A549 (cell line): ENCODE data around the gene ATP1B3. TPM values are rescaled to one million over a fixed set of nuclear protein-coding genes. Genes with fewer than 3 reads are reported as not detected.

Experiments
- ATAC-seq, 2 experiments: fragments of 200-7000 bp in 1 of 2; fragments of >200 bp in 1 of 2; cut with Nextera tagmentation in 1 of 2; cut with Tn5 transposase in 1 of 2; 3 replicates each; pipeline versions ENCODE4 v1.8.0 to v1.9.1; 2018 to 2020; ENCODE audit warnings: mild to moderate bottlenecking in 1 of 2, moderate library complexity in 1 of 2
- CTCF ChIA-PET: fragments of 300-600 bp; sonication (Branson Sonifier 250); formaldehyde crosslinking; extraction: SDS; loops from one replicate; lab custom pipeline; 2021; ENCODE audit warnings: antibody characterized with exemption, inconsistent platforms; lab: Yijun Ruan, JAX
- POLR2A ChIA-PET: fragments of 350-600 bp; formaldehyde crosslinking; extraction: SDS; loops from one replicate; lab custom pipeline; 2021; ENCODE audit warnings: antibody characterized with exemption, inconsistent platforms; lab: Yijun Ruan, JAX
- DNase-seq, 2 experiments: peaks; one replicate each; pipeline versions ENCODE4 v3.0.0 to v3.0.0-alpha.2; 2011 to 2016; ENCODE audit warnings: low read depth in 1 of 2, low spot score in 1 of 2
- FAIRE-seq: peaks from 2 replicates; lab custom pipeline; 2011; peaks lifted over from hg19 to GRCh38; lab: Jason Lieb, UNC
- H3K27ac ChIP-seq, 2 experiments: fragments of >200 bp; sonication (Bioruptor Twin); formaldehyde crosslinking; 3 replicates each; pipeline ENCODE4 v1.5.1; 2016 to 2017
- H3K4me1 ChIP-seq: fragments of >200 bp; sonication (Bioruptor Twin); formaldehyde crosslinking; 3 replicates; pipeline ENCODE4 v1.6.1; 2016
- H3K4me2 ChIP-seq: fragments of >200 bp; sonication (Bioruptor Twin); formaldehyde crosslinking; 3 replicates; pipeline ENCODE4 v1.6.1; 2016
- H3K4me3 ChIP-seq: fragments of >200 bp; sonication (Bioruptor Twin); formaldehyde crosslinking; 3 replicates; pipeline ENCODE4 v1.5.1; 2016
- H3K9me3 ChIP-seq: fragments of >200 bp; sonication (Bioruptor Twin); formaldehyde crosslinking; 3 replicates; pipeline ENCODE4 v1.6.1; 2016
- CBX2 ChIP-seq: fragments of 200-600 bp; sonication (generic); IDR thresholded peaks from 2 replicates; pipeline ENCODE4 v1.6.1; 2016; ENCODE audit warnings: low read depth, mild to moderate bottlenecking, borderline replicate concordance
- CEBPB ChIP-seq, 2 experiments: fragments of >200 bp in 1 of 2; sonication (Bioruptor Twin) in 1 of 2; formaldehyde crosslinking in 1 of 2; IDR thresholded peaks; 2 replicates each; pipeline ENCODE4 v1.6.1; 2012 to 2016
- CHD4 ChIP-seq: fragments of 200-600 bp; sonication (generic); IDR thresholded peaks from 2 replicates; pipeline ENCODE4 v1.6.1; 2016; ENCODE audit warnings: antibody characterized with exemption, mild to moderate bottlenecking, borderline replicate concordance
- EP300 ChIP-seq, 2 experiments: fragments of >200 bp; sonication (Bioruptor Twin); formaldehyde crosslinking; IDR thresholded peaks; 2 replicates in 1 of 2; 3 replicates in 1 of 2; pipeline ENCODE4 v1.6.1; 2016 to 2017
- ESRRA ChIP-seq: fragments of 150-350 bp; IDR thresholded peaks from 2 replicates; pipeline ENCODE4 v1.6.1; 2014; ENCODE audit warnings: mild to moderate bottlenecking, low read length, borderline replicate concordance
- FOSL2 ChIP-seq, 2 experiments: fragments of 450-650 bp in 1 of 2; fragments of >200 bp in 1 of 2; sonication (Bioruptor Twin) in 1 of 2; formaldehyde crosslinking; IDR thresholded peaks; 2 replicates each; pipeline versions ENCODE4 v1.5.0 to v1.6.1; 2016 to 2020; ENCODE audit warnings: mild to moderate bottlenecking in 1 of 2, moderate library complexity in 1 of 2
- GATA3 ChIP-seq: IDR thresholded peaks from 2 replicates; pipeline ENCODE4 v1.6.1; 2012; ENCODE audit warnings: borderline replicate concordance
- HEYL ChIP-seq: fragments of 250-450 bp; sonication (Bioruptor Pico); IDR thresholded peaks from 2 replicates; pipeline ENCODE4 v1.8.0; 2021; ENCODE audit warnings: mild to moderate bottlenecking, moderate library complexity
- HOXB5 ChIP-seq: fragments of 250-450 bp; sonication (Bioruptor Pico); IDR thresholded peaks from 2 replicates; pipeline ENCODE4 v1.5.0; 2020; ENCODE audit warnings: mild to moderate bottlenecking, moderate library complexity
- JUN ChIP-seq, 2 experiments: fragments of >200 bp; sonication (Bioruptor Twin); formaldehyde crosslinking; IDR thresholded peaks; 2 replicates in 1 of 2; 3 replicates in 1 of 2; pipeline ENCODE4 v1.6.1; 2016 to 2017
- KDM5A ChIP-seq: fragments of 200-600 bp; sonication (generic); IDR thresholded peaks from 2 replicates; pipeline ENCODE4 v1.6.1; 2016; ENCODE audit warnings: antibody characterized with exemption, mild to moderate bottlenecking
- MAFK ChIP-seq: fragments of 450-650 bp; IDR thresholded peaks from 2 replicates; pipeline ENCODE4 v1.6.1; 2014; ENCODE audit not compliant: partially characterized antibody
- MAX ChIP-seq: IDR thresholded peaks from 2 replicates; pipeline ENCODE4 v1.6.1; 2012
- NFE2L2 ChIP-seq: fragments of 150-350 bp; conservative IDR thresholded peaks from 2 replicates; pipeline ENCODE4 v1.6.1; 2014; ENCODE audit warnings: low read length
- NPAS2 ChIP-seq: fragments of 250-450 bp; sonication (Bioruptor Pico); IDR thresholded peaks from 2 replicates; pipeline ENCODE4 v1.8.0; 2022; ENCODE audit warnings: mild to moderate bottlenecking, moderate library complexity, borderline replicate concordance
- POLR2A ChIP-seq: IDR thresholded peaks from 2 replicates; pipeline ENCODE4 v1.6.1; 2012; ENCODE audit warnings: mild to moderate bottlenecking, low read length
- POLR2AphosphoS2 ChIP-seq: conservative IDR thresholded peaks from 2 replicates; pipeline ENCODE4 v1.6.1; 2012; ENCODE audit warnings: low read length, improper control_type of control experiment, inconsistent platforms
- RNF2 ChIP-seq: fragments of 200-600 bp; sonication (generic); IDR thresholded peaks from 2 replicates; pipeline ENCODE4 v1.6.1; 2016; ENCODE audit warnings: low read depth, mild to moderate bottlenecking, antibody characterized with exemption, moderate library complexity, borderline replicate concordance
- TP53 ChIP-seq: fragments of 250-450 bp; sonication (Bioruptor Pico); IDR thresholded peaks from 2 replicates; pipeline ENCODE4 v1.5.0; 2021; ENCODE audit warnings: mild to moderate bottlenecking, moderate library complexity
- ZC3H11A ChIP-seq: fragments of 450-650 bp; IDR thresholded peaks from 2 replicates; pipeline ENCODE4 v1.6.1; 2014; ENCODE audit warnings: antibody characterized with exemption, mild to moderate bottlenecking
- ZFP36 ChIP-seq: fragments of 450-650 bp; IDR thresholded peaks from 2 replicates; pipeline ENCODE4 v1.6.1; 2014; ENCODE audit warnings: borderline replicate concordance; ENCODE audit not compliant: partially characterized antibody
- ZSCAN20 ChIP-seq: fragments of 250-450 bp; sonication (Bioruptor Pico); IDR thresholded peaks from 2 replicates; pipeline ENCODE4 v1.8.0; 2022; ENCODE audit warnings: mild to moderate bottlenecking, moderate library complexity
- WGBS: methylation state at CpG from one replicate; pipeline ENCODE4 v1.1.6; 2017; ENCODE audit errors: missing lambda C conversion rate; 5-methylcytosine and 5-hydroxymethylcytosine counted together
- polyA plus RNA-seq, 4 experiments: library from polyadenylated mRNA; depleted of rRNA in 3 of 4; stranded (reverse); fragments of >200 nt; fragmentation: RNase III in 1 of 4; extraction: RNeasy Plus Mini Kit Qiagen cat#74134 plus additional on column Dnase treatment in 1 of 4; gene quantifications; 2 replicates in 3 of 4; 3 replicates in 1 of 4; pipeline ENCODE4 v1.2.3, GENCODE V29; 2011 to 2017
- TF ChIP-seq, protein P1 (sequence below): fragments of 450-650 bp; IDR thresholded peaks from 2 replicates; pipeline ENCODE4 v1.6.1; 2014; ENCODE audit warnings: antibody characterized with exemption
- TF ChIP-seq, protein P2 (sequence below): fragments of 250-450 bp; sonication (Bioruptor Pico); IDR thresholded peaks from 2 replicates; pipeline ENCODE4 v1.5.0; 2021; ENCODE audit warnings: mild to moderate bottlenecking, moderate library complexity, borderline replicate concordance
- TF ChIP-seq, protein P3 (sequence below): IDR thresholded peaks from 2 replicates; pipeline ENCODE4 v1.6.1; 2012; ENCODE audit warnings: low read depth, borderline replicate concordance
- TF ChIP-seq, protein P4 (sequence below): fragments of >200 bp; sonication (Bioruptor Twin); formaldehyde crosslinking; IDR thresholded peaks from 3 replicates; pipeline ENCODE4 v1.5.1; 2016

ATP1B3 gene
- polyA plus RNA-seq, 2 of the 4 experiments (the other 2 are of a cell fraction), result 230 to 306 TPM

GRCh38 chr3:141858312-141858711 is 18.1 kb upstream of the ATP1B3 start:
- H3K4me2 ChIP-seq, result no peak overlapping the region
- POLR2A ChIA-PET, result no interaction called here
- no peak overlapping the region for H3K4me3 ChIP-seq
- DNase-seq, result no peak
- no peak for FAIRE-seq
- no peaks in the 10 kb centered on the region for H3K9me3 ChIP-seq
- ATAC-seq, result no peak; a peak in 1 of 6 replicates
- H3K4me1 ChIP-seq, result no peaks in the 10 kb centered on the region
- 60% methylated on average over 2 of the region's 2 CpGs for WGBS
- no peak overlapping the region for H3K27ac ChIP-seq
- TF ChIP-seq RNF2 (no peak), POLR2A (no peak), FOSL2 (IDR thresholded peaks at IDR 0.05) (no peak), FOSL2 (CRISPR knock-in tag; IDR thresholded peaks at IDR 0.05) (no peak), KDM5A (no peak), TP53 (no peak), NPAS2 (no peak), GATA3 (no peak), HEYL (CRISPR knock-in tag) (no peak), POLR2AphosphoS2 (no peak), ZC3H11A (no peak), CHD4 (no peak), CBX2 (no peak), HOXB5 (CRISPR knock-in tag) (no peak), MAFK (no peak), ZSCAN20 (CRISPR knock-in tag) (no peak), ZFP36 (no peak)
- TF ChIP-seq, protein P1, sequence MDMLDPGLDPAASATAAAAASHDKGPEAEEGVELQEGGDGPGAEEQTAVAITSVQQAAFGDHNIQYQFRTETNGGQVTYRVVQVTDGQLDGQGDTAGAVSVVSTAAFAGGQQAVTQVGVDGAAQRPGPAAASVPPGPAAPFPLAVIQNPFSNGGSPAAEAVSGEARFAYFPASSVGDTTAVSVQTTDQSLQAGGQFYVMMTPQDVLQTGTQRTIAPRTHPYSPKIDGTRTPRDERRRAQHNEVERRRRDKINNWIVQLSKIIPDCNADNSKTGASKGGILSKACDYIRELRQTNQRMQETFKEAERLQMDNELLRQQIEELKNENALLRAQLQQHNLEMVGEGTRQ, result no peak
- TF ChIP-seq, protein P2, sequence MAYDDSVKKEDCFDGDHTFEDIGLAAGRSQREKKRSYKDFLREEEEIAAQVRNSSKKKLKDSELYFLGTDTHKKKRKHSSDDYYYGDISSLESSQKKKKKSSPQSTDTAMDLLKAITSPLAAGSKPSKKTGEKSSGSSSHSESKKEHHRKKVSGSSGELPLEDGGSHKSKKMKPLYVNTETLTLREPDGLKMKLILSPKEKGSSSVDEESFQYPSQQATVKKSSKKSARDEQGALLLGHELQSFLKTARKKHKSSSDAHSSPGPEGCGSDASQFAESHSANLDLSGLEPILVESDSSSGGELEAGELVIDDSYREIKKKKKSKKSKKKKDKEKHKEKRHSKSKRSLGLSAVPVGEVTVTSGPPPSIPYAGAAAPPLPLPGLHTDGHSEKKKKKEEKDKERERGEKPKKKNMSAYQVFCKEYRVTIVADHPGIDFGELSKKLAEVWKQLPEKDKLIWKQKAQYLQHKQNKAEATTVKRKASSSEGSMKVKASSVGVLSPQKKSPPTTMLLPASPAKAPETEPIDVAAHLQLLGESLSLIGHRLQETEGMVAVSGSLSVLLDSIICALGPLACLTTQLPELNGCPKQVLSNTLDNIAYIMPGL (CRISPR knock-in tag), result no peak
- TF ChIP-seq, protein P3, sequence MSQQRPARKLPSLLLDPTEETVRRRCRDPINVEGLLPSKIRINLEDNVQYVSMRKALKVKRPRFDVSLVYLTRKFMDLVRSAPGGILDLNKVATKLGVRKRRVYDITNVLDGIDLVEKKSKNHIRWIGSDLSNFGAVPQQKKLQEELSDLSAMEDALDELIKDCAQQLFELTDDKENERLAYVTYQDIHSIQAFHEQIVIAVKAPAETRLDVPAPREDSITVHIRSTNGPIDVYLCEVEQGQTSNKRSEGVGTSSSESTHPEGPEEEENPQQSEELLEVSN, result no peak
- CTCF ChIA-PET, result interaction anchor here (1.9 kb wide), 1 partner anchor 17 kb away, joined by 6 read pairs; no protein-coding TSS in a partner anchor

GRCh38 chr3:141859651-141860050 is 16.8 kb upstream of the ATP1B3 start:
- TF ChIP-seq ZFP36 (no peak), JUN (IDR thresholded peaks at IDR 0.05) (no peak)
- WGBS, result 77% methylated on average over 4 of the region's 4 CpGs
- Histone ChIP-seq H3K4me1 (no peaks in the 10 kb centered on the region), H3K4me2 (no peak overlapping the region), H3K4me3 (no peak overlapping the region), H3K27ac (no peak overlapping the region), H3K9me3 (no peaks in the 10 kb centered on the region)
- POLR2A ChIA-PET, result no interaction called here
- DNase-seq (no peak), ATAC-seq (no peak), FAIRE-seq (peak; percentile 7)
- CTCF ChIA-PET, result interaction anchor here (1.9 kb wide), 1 partner anchor 16 kb away, joined by 6 read pairs; no protein-coding TSS in a partner anchor

GRCh38 chr3:141860086-141860669 is 16.3 kb upstream of the ATP1B3 start:
- no peak for FAIRE-seq
- ChIA-PET POLR2A (no interaction called here), CTCF (no interaction called here)
- Histone ChIP-seq H3K9me3 (no peaks in the 10 kb centered on the region), H3K4me1 (no peaks in the 10 kb centered on the region), H3K4me2 (no peak overlapping the region), H3K4me3 (no peak overlapping the region), H3K27ac (no peak overlapping the region)
- TF ChIP-seq TP53 (no peak), ZFP36 (no peak), NFE2L2 (no peak), ESRRA (no peak), MAX (no peak), CEBPB (IDR thresholded peaks at IDR 0.05) (no peak), ZSCAN20 (CRISPR knock-in tag) (no peak), POLR2AphosphoS2 (no peak), EP300 (IDR thresholded peaks at IDR 0.05) (no peak), ZC3H11A (no peak)
- TF ChIP-seq, protein P4, sequence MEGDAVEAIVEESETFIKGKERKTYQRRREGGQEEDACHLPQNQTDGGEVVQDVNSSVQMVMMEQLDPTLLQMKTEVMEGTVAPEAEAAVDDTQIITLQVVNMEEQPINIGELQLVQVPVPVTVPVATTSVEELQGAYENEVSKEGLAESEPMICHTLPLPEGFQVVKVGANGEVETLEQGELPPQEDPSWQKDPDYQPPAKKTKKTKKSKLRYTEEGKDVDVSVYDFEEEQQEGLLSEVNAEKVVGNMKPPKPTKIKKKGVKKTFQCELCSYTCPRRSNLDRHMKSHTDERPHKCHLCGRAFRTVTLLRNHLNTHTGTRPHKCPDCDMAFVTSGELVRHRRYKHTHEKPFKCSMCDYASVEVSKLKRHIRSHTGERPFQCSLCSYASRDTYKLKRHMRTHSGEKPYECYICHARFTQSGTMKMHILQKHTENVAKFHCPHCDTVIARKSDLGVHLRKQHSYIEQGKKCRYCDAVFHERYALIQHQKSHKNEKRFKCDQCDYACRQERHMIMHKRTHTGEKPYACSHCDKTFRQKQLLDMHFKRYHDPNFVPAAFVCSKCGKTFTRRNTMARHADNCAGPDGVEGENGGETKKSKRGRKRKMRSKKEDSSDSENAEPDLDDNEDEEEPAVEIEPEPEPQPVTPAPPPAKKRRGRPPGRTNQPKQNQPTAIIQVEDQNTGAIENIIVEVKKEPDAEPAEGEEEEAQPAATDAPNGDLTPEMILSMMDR, result no peak
- WGBS, result 44% methylated on average over 2 of the region's 2 CpGs
- peak in 1 of 2 experiments; percentile 29; a peak in 2 of 6 replicates for ATAC-seq
- DNase-seq, result no peak
